ENCODE measurements around the gene LRRC27. TPM values are rescaled to one million over a fixed set of nuclear protein-coding genes. Genes with fewer than 3 reads are reported as not detected.
A peak's percentile ranks its signal among the peaks of the same experiment; 100 is the strongest.

Gene LRRC27
- total and polyA plus RNA-seq, 2 of the 4 experiments (the other 2 are of a cell fraction): 3.8 to 5.3 TPM

DNA sequence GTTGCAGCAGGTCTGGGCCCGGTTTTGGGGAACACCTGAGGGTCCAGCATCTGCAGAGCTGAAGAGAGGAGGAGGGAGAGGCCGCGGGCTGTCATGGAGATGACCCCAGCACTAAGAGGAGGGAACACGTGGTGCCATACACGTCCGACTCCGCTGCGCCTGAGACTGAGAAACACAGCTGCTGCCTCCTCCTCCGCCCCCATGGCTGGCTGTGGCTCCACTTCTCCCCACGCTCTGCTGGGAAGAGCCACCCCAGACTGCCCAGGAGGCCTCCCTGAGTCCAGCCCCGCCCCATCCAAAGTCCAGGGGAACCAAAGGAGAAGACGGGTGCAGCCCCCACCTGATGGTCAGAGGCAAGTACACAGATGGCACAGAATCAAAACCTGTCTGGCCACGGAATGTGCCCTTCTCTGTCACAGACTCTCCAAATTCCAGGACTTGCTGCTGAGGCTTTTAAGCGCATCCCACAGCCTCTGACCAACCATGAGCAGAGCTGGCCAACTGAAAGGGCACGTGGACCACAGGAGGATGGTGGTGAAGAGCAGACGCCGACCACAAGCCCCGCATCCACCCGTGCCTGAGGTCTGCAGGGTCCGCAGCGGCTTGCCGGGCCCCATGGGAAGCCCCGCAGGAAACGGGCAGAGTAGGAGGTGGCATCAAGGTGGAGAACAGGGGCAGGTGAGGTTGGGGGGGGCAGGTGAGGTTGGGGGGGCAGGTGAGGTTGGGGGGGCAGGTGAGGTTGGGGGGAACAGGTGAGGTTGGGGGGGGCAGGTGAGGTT is 48.2 kb upstream of the LRRC27 start:
- H2BK120ac ChIP-seq (ENCODE audit: low read depth, low read length): no peak overlapping the region
- peak; percentile 53 for ATAC-seq (ENCODE audit: low read depth)
- WGBS, 2 experiments (ENCODE audit: extremely low coverage in 2 of 2, insufficient read length in 1 of 2): 11% methylated on average over 5 of the region's 24 CpGs; no CpG with 5 or more reads in 1 of the 2 experiments
- no peaks in the 10 kb centered on the region for H4K20me1 ChIP-seq (ENCODE audit: insufficient read depth, low read length)
- no peaks in the 10 kb centered on the region for H3K36me3 ChIP-seq (ENCODE audit: control insufficient read depth, insufficient read depth, low read length)
- DNase-seq: no peak
- H4K91ac ChIP-seq (ENCODE audit: insufficient read depth, low read depth, low read length): no peak overlapping the region
- no peak overlapping the region for H2BK5ac ChIP-seq (ENCODE audit: low read depth, low read length, poor library complexity, severe bottlenecking)
- no peak overlapping the region for H2AFZ ChIP-seq (replicated peaks; ENCODE audit: low read length, poor library complexity)
- no peak overlapping the region for H3K18ac ChIP-seq (ENCODE audit: low read depth, low read length)
- H3K14ac ChIP-seq (replicated peaks; ENCODE audit: low read depth, low read length): no peak overlapping the region
- no peak overlapping the region for H3K4me2 ChIP-seq (ENCODE audit: low read depth, low read length)
- H2AK5ac ChIP-seq (ENCODE audit: low read depth, low read length): no peak overlapping the region
- no TSS peak for BruUV-seq (replicated peaks)
- in situ Hi-C loops (cut with MboI; ENCODE audit: low sequenced_read_pairs): no loop called here
- H3K56ac ChIP-seq (ENCODE audit: extremely low read depth, insufficient read depth, low read length): no peak overlapping the region
- H4K8ac ChIP-seq (ENCODE audit: low read depth in 2 of 2, low read length in 2 of 2): no peak overlapping the region
- H3K4me3 ChIP-seq (ENCODE audit: insufficient read depth, low read depth, low read length): no peak overlapping the region
- H2BK15ac ChIP-seq (ENCODE audit: low read depth, low read length): no peak overlapping the region
- H3K27ac ChIP-seq (ENCODE audit: insufficient read depth, low read length): no peak overlapping the region
- no peak overlapping the region for H3K23ac ChIP-seq (ENCODE audit: low read depth, low read length)
- intact Hi-C loops (cut with micrococcal nuclease): no loop called here
- H3K79me1 ChIP-seq (ENCODE audit: low read depth in 1 of 2, low read length in 2 of 2): no peaks in the 10 kb centered on the region
- no peak overlapping the region for H4K5ac ChIP-seq (ENCODE audit: low read depth, low read length)
- dilution Hi-C loops (cut with HindIII; ENCODE audit: low sequenced_read_pairs, unreplicated experiment): no loop called here
- peaks cover 2% of the 10 kb centered on the region; the same call in 1 of the 2 replicates for H3K4me1 ChIP-seq (ENCODE audit: control insufficient read depth, insufficient read depth, low read length)
- H2AK9ac ChIP-seq (replicated peaks; ENCODE audit: low read depth, low read length, poor library complexity): no peak overlapping the region
- H3K9me3 ChIP-seq (ENCODE audit: control insufficient read depth, insufficient read depth, low read length): peaks cover 2% of the 10 kb centered on the region
- no peak overlapping the region for H2BK20ac ChIP-seq (ENCODE audit: low read depth, low read length)
- H3K9ac ChIP-seq (ENCODE audit: low read depth, low read length): no peak overlapping the region
- H3K4ac ChIP-seq (ENCODE audit: low read depth, low read length): no peak overlapping the region
- ChIA-PET POLR2A (ENCODE audit: unreplicated experiment) (no interaction called here), CTCF (interaction anchor here (0.7 kb wide), 1 partner anchor 11 kb away, joined by 3 read pairs; no protein-coding TSS in a partner anchor)
- peaks cover 20% of the 10 kb centered on the region for H3K27me3 ChIP-seq (ENCODE audit: control insufficient read depth, insufficient read depth, low read length)
- no peaks in the 10 kb centered on the region; the same call in 1 of the 2 replicates for H3K9me1 ChIP-seq (ENCODE audit: insufficient read depth, low read length)
- no peak for TF ChIP-seq MXI1 (IDR thresholded peaks at IDR 0.05; ENCODE audit: borderline replicate concordance, low read depth, low read length)
- no peak for TF ChIP-seq MAZ (IDR thresholded peaks at IDR 0.05; ENCODE audit: borderline replicate concordance, low read depth, low read length)
- no peak for TF ChIP-seq CHD1 (IDR thresholded peaks at IDR 0.05; ENCODE audit: low read depth, low read length)
- TF ChIP-seq CEBPB (IDR thresholded peaks at IDR 0.05; ENCODE audit: low read depth, low read length): no peak
- TF ChIP-seq BHLHE40 (IDR thresholded peaks at IDR 0.05; ENCODE audit: low read depth, low read length): no peak
- TF ChIP-seq FOS (IDR thresholded peaks at IDR 0.05; ENCODE audit: low read depth, low read length): no peak
- TF ChIP-seq RFX5 (IDR thresholded peaks at IDR 0.05; ENCODE audit: low read depth, low read length): no peak
- TF ChIP-seq SMC3 (IDR thresholded peaks at IDR 0.05; ENCODE audit: low read depth, low read length): no peak
- TF ChIP-seq, protein P1, sequence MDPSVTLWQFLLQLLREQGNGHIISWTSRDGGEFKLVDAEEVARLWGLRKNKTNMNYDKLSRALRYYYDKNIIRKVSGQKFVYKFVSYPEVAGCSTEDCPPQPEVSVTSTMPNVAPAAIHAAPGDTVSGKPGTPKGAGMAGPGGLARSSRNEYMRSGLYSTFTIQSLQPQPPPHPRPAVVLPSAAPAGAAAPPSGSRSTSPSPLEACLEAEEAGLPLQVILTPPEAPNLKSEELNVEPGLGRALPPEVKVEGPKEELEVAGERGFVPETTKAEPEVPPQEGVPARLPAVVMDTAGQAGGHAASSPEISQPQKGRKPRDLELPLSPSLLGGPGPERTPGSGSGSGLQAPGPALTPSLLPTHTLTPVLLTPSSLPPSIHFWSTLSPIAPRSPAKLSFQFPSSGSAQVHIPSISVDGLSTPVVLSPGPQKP (IDR thresholded peaks at IDR 0.05; ENCODE audit: borderline replicate concordance, low read depth, low read length): no peak
- no peak for TF ChIP-seq USF2 (IDR thresholded peaks at IDR 0.05; ENCODE audit: low read depth, low read length)
- no peak for TF ChIP-seq RCOR1 (IDR thresholded peaks at IDR 0.05; ENCODE audit: insufficient replicate concordance, low read length)
- no peak for TF ChIP-seq NFE2L2 (IDR thresholded peaks at IDR 0.05; ENCODE audit: low read depth, low read length)
- no peak for TF ChIP-seq MAFK (IDR thresholded peaks at IDR 0.05; ENCODE audit: low read depth, low read length)
- no peak for TF ChIP-seq POLR2A (IDR thresholded peaks at IDR 0.05; ENCODE audit: low read depth, low read length)
- no peak for TF ChIP-seq CTCF (conservative IDR thresholded peaks at IDR 0.05; ENCODE audit: low read depth, low read length)
